Gastrocnemius medialis (tissue), 4 donors: ENCODE results near the gene PPP1R13L. TPM values are rescaled to one million over a fixed set of nuclear protein-coding genes. Genes with fewer than 3 reads are reported as not detected.

Source experiments
- ATAC-seq, 2 donors: fragments of 150-250 bp; one replicate each; pipeline ENCODE4 v1.9.1; 2016
- DNase-seq, 2 donors: peaks; one replicate each; pipeline ENCODE4 v3.0.0-alpha.2; 2019
- H3K27ac ChIP-seq, 4 donors: fragments of 200-600 bp; sonication (generic); 1 replicate in 1 of 4; 2 replicates in 3 of 4; pipeline ENCODE4 v1.5.1; 2016 to 2018; ENCODE audit warnings: mild to moderate bottlenecking in 2 of 4, moderate library complexity in 1 of 4
- H3K27me3 ChIP-seq, 3 donors: fragments of 200-600 bp; sonication (generic) in 2 of 3; 1 replicate in 1 of 3; 2 replicates in 2 of 3; pipeline versions ENCODE4 v1.5.1 to v1.6.0; 2016 to 2019; ENCODE audit warnings: mild to moderate bottlenecking in 1 of 3, moderate library complexity in 1 of 3
- H3K36me3 ChIP-seq, 2 donors: fragments of 200-600 bp; sonication (generic) in 1 of 2; one replicate each; pipeline ENCODE4 v1.5.1; 2017 to 2018
- H3K4me1 ChIP-seq, 2 donors: fragments of 200-600 bp; sonication (generic) in 1 of 2; one replicate each; pipeline ENCODE4 v1.5.1; 2016 to 2017; ENCODE audit warnings: mild to moderate bottlenecking in 2 of 2
- H3K4me3 ChIP-seq, 4 donors: fragments of 200-600 bp; sonication (generic) in 3 of 4; 1 replicate in 1 of 4; 2 replicates in 3 of 4; pipeline ENCODE4 v1.5.1; 2016 to 2019; ENCODE audit warnings: mild to moderate bottlenecking in 2 of 4
- H3K9me3 ChIP-seq, 3 donors: fragments of 200-600 bp; sonication (generic) in 2 of 3; 1 replicate in 1 of 3; 2 replicates in 2 of 3; pipeline ENCODE4 v1.5.1; 2016 to 2019
- CTCF ChIP-seq, 5 experiments: fragments of 450-650 bp in 3 of 5; fragments of 200-600 bp in 2 of 5; sonication (generic) in 2 of 5; IDR thresholded peaks in 4 of 5; conservative IDR thresholded peaks in 1 of 5; 1 replicate in 4 of 5; 2 replicates in 1 of 5; pipeline ENCODE4 v1.5.1; 2016 to 2019; ENCODE audit warnings: antibody characterized with exemption in 5 of 5, mild to moderate bottlenecking in 3 of 5, moderate library complexity in 3 of 5
- POLR2A ChIP-seq, 2 donors: fragments of 450-650 bp; IDR thresholded peaks; one replicate each; pipeline ENCODE4 v1.6.1; 2017; ENCODE audit warnings: antibody characterized with exemption in 2 of 2, mild to moderate bottlenecking in 2 of 2, moderate library complexity in 2 of 2
- in situ Hi-C, 4 donors: fragments of 200-750 bp; cut with MboI; loops; one replicate each; pipeline versions ENCODE4 v1.15.0 to v1.8.0; 2017; ENCODE audit warnings: low sequenced_read_pairs in 4 of 4
- intact Hi-C: fragments of 100-400 bp; cut with DNase I; formaldehyde crosslinking; loops from one replicate; pipeline ENCODE4 v1.15.1; 2023; ENCODE audit warnings: low total_unique reads
- total RNA-seq, 4 donors: library from RNA; depleted of rRNA; stranded (reverse); fragments of >200 nt; gene quantifications; one replicate each; pipeline versions ENCODE4 v1.1.0 to v1.2.3, GENCODE V29; 2016

Gene PPP1R13L
- total RNA-seq, 4 donors from 2014 or later: 1.1 to 6.9 (median 1.5) TPM

GRCh38 chr19:45368127-45368526 is 36.7 kb downstream of the PPP1R13L start:
- no peak for ATAC-seq
- in situ Hi-C loops (no loop called here), intact Hi-C loops (no loop called here)
- Histone ChIP-seq H3K27me3 (no peaks in the 10 kb centered on the region), H3K36me3 (peaks cover 0 to 10% of the 10 kb centered on the region in 2 donors), H3K27ac (no peak overlapping the region), H3K4me1 (peaks cover 0 to 15% of the 10 kb centered on the region in 2 donors), H3K9me3 (no peaks in the 10 kb centered on the region), H3K4me3 (no peak overlapping the region)
- DNase-seq: no peak
- no peak for TF ChIP-seq POLR2A (IDR thresholded peaks at IDR 0.05)
- TF ChIP-seq CTCF (IDR thresholded peaks at IDR 0.05 in 4 of 5, conservative IDR thresholded peaks at IDR 0.05 in 1 of 5): no peak

DNA sequence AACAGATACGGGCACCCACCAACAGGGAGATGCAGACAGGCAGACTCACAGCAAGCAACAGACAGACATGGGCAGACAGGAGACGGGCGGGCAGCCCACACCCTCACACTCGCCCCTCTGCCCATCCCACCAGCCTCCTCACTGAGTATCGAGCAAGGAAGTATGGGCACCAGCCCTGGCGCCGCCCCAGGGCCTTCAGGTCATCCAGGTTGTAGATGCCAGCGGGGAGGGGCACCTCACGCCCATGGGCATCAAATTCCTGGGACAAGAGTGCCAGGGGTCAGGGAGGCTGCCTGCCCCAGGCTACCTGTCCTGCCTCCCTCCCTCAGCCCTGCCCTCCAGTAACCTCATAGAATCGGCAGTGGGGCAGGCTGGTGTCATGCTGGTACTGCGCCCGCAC is 40.2 kb downstream of the PPP1R13L start:
- no peaks in the 10 kb centered on the region for H3K9me3 ChIP-seq
- intact Hi-C loops (no loop called here), in situ Hi-C loops (no loop called here)
- peaks cover 0 to 15% of the 10 kb centered on the region in 2 donors for H3K36me3 ChIP-seq
- DNase-seq: no peak
- no peaks in the 10 kb centered on the region for H3K27me3 ChIP-seq
- no peak for ATAC-seq
- no peak overlapping the region for H3K4me3 ChIP-seq
- no peak overlapping the region for H3K27ac ChIP-seq
- TF ChIP-seq CTCF (IDR thresholded peaks at IDR 0.05 in 4 of 5, conservative IDR thresholded peaks at IDR 0.05 in 1 of 5) (no peak), POLR2A (IDR thresholded peaks at IDR 0.05) (no peak)
- H3K4me1 ChIP-seq: peaks cover 0 to 5% of the 10 kb centered on the region in 2 donors

GRCh38 chr19:45363861-45364459 is 40.9 kb downstream of the PPP1R13L start:
- no peak for ATAC-seq
- TF ChIP-seq POLR2A (IDR thresholded peaks at IDR 0.05) (no peak), CTCF (IDR thresholded peaks at IDR 0.05 in 4 of 5, conservative IDR thresholded peaks at IDR 0.05 in 1 of 5) (no peak)
- Histone ChIP-seq H3K9me3 (no peaks in the 10 kb centered on the region), H3K27me3 (no peaks in the 10 kb centered on the region), H3K36me3 (peaks cover 0 to 15% of the 10 kb centered on the region in 2 donors), H3K27ac (no peak overlapping the region), H3K4me3 (no peak overlapping the region), H3K4me1 (no peaks in the 10 kb centered on the region)
- no peak for DNase-seq
- in situ Hi-C loops: no loop called here
- intact Hi-C loops: no loop called here

- Histone ChIP-seq H3K4me3 (no peak overlapping the region), H3K27me3 (no peaks in the 10 kb centered on the region), H3K27ac (no peak overlapping the region), H3K36me3 (peaks cover 0 to 15% of the 10 kb centered on the region in 2 donors), H3K4me1 (no peaks in the 10 kb centered on the region), H3K9me3 (no peaks in the 10 kb centered on the region)
- ATAC-seq (no peak), DNase-seq (no peak)
- no peak for TF ChIP-seq POLR2A (IDR thresholded peaks at IDR 0.05)
- no peak for TF ChIP-seq CTCF (IDR thresholded peaks at IDR 0.05 in 4 of 5, conservative IDR thresholded peaks at IDR 0.05 in 1 of 5)
- intact Hi-C loops: no loop called here
- in situ Hi-C loops: no loop called here
Measured at GRCh38 chr19:45362291-45362690, 42.6 kb downstream of the PPP1R13L start.

- peaks cover 0 to 15% of the 10 kb centered on the region in 2 donors for H3K36me3 ChIP-seq
- TF ChIP-seq CTCF (IDR thresholded peaks at IDR 0.05 in 4 of 5, conservative IDR thresholded peaks at IDR 0.05 in 1 of 5) (no peak), POLR2A (IDR thresholded peaks at IDR 0.05) (no peak)
- in situ Hi-C loops: no loop called here
- intact Hi-C loops: no loop called here
- no peaks in the 10 kb centered on the region for H3K4me1 ChIP-seq
- ATAC-seq: no peak
- no peaks in the 10 kb centered on the region for H3K9me3 ChIP-seq
- no peak overlapping the region for H3K27ac ChIP-seq
- no peak overlapping the region for H3K4me3 ChIP-seq
- no peak for DNase-seq
- no peaks in the 10 kb centered on the region for H3K27me3 ChIP-seq
Measured at GRCh38 chr19:45361608-45362007, 43.3 kb downstream of the PPP1R13L start.
